ENCODE results near the gene SF3B5.
"Not testable (repeated sequence)": the region's sequence is repeated elsewhere in the genome, so short reads cannot be mapped to it uniquely, and the experiment has no call there.

- TF ChIP-seq POLR2A (IDR thresholded peaks at IDR 0.05; ENCODE audit: low read length); GATA1 (IDR thresholded peaks at IDR 0.05; ENCODE audit: low read depth, low read length): not testable (repeated sequence)
Measured at GRCh38 chr6:144132167-144132690, 36.9 kb upstream of the SF3B5 start.
